ENCODE results near the gene CST4. TPM values are rescaled to one million over a fixed set of nuclear protein-coding genes. Genes with fewer than 3 reads are reported as not detected.
A peak's percentile ranks its signal among the peaks of the same experiment; 100 is the strongest.
"Not testable (repeated sequence)": the region's sequence is repeated elsewhere in the genome, so short reads cannot be mapped to it uniquely, and the experiment has no call there.

The CST4 gene
- total RNA-seq, 1 experiment from 2014 or later, result not detected

DNA sequence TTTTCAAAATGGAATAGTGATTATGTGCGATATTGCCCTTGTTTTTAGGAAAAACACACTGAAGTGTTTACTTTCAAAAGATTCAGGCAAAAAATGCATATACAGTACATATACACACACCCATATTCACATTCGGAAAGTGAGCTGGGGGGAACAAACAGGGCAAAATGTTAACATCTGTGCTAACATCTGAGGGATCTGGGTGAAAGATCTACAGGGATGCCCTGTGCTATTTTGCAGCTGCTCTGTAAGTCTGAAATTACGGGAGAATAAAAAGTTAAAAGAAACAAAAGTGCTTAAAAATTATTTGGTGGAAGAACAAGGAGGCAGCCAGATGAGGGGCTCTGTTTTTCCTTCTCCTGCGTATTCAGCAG lies 51.9 kb downstream of the CST4 start:
- H3K9me3 Mint-ChIP-seq (ENCODE audit: unreplicated experiment), result no peaks in the 10 kb centered on the region
- no peak for DNase-seq (ENCODE audit: unreplicated experiment)
- intact Hi-C loops (cut with micrococcal nuclease), result loop anchor here (1.0 kb wide), 1 partner anchor 8 kb away; no protein-coding TSS in a partner anchor
- BruUV-seq (replicated peaks), result no TSS peak
- H3K4me3 Mint-ChIP-seq (ENCODE audit: unreplicated experiment), result peak overlapping the region; percentile 91
- TF ChIP-seq, protein P1, sequence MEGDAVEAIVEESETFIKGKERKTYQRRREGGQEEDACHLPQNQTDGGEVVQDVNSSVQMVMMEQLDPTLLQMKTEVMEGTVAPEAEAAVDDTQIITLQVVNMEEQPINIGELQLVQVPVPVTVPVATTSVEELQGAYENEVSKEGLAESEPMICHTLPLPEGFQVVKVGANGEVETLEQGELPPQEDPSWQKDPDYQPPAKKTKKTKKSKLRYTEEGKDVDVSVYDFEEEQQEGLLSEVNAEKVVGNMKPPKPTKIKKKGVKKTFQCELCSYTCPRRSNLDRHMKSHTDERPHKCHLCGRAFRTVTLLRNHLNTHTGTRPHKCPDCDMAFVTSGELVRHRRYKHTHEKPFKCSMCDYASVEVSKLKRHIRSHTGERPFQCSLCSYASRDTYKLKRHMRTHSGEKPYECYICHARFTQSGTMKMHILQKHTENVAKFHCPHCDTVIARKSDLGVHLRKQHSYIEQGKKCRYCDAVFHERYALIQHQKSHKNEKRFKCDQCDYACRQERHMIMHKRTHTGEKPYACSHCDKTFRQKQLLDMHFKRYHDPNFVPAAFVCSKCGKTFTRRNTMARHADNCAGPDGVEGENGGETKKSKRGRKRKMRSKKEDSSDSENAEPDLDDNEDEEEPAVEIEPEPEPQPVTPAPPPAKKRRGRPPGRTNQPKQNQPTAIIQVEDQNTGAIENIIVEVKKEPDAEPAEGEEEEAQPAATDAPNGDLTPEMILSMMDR (IDR thresholded peaks at IDR 0.05; ENCODE audit: unreplicated experiment), result no peak
- H3K4me1 Mint-ChIP-seq (ENCODE audit: insufficient read depth, unreplicated experiment), result peaks cover 35% of the 10 kb centered on the region
- ChIA-PET CTCF (interaction anchor here (0.7 to 2.0 kb wide), 4 partner anchors 13 to 200 kb away, joined by 3 to 8 read pairs (median 4); no protein-coding TSS in a partner anchor), POLR2A (interaction anchor here (0.6 to 4.6 kb wide), 21 partner anchors 10 to 1356 kb away, joined by 3 to 89 read pairs (median 4); partner anchors contain the start of genes APMAP, GZF1 and NXT1)
- H3K36me3 Mint-ChIP-seq (ENCODE audit: insufficient read depth, unreplicated experiment), result peaks cover 23% of the 10 kb centered on the region
- H3K27ac Mint-ChIP-seq (ENCODE audit: low read depth, unreplicated experiment), result peak overlapping the region; percentile 90
- H3K27me3 Mint-ChIP-seq (ENCODE audit: insufficient read depth, unreplicated experiment), result no peaks in the 10 kb centered on the region

DNA sequence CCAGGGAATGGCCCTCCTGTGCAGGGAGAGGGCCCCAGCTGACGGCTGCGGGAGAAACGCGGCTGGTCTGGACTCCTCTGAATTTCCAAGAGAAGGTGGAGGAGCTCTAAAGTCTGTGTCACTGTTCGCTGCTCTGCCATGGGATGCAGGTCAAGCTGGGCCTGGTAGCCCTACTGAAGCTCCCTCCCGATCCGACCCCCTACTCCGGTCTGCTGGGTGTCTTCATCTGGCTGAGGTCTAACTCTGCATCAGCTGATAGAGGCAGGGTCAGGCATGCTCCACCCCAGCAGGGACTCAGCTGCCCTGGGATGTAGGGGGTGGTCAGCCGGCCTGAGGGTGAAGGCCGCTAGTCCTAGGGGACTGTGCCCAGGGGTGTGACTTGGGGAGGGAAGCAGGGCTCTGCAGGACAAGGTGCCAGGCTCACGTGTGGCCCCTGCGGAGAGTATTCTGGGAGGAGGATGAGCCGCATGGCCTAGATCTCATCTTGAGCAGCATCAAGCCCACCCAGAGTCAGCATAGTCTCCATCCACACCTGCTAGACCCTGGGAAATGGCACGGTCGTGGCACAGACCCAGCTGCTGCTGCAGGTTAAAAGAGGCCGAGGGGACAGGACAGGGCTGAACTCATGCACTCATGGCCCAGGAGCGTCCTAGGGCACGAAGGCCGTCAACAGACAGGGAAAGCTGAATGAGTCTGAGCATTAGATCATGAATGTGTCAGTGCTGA lies 52.5 kb downstream of the CST4 start:
- TSS peak; percentile 58 for BruUV-seq (replicated peaks)
- Mint-ChIP-seq H3K27me3 (ENCODE audit: insufficient read depth, unreplicated experiment) (no peaks in the 10 kb centered on the region), H3K36me3 (ENCODE audit: insufficient read depth, unreplicated experiment) (peaks cover 27% of the 10 kb centered on the region), H3K4me1 (ENCODE audit: insufficient read depth, unreplicated experiment) (peaks cover 35% of the 10 kb centered on the region), H3K9me3 (ENCODE audit: unreplicated experiment) (no peaks in the 10 kb centered on the region), H3K27ac (ENCODE audit: low read depth, unreplicated experiment) (peak overlapping the region; percentile 90), H3K4me3 (ENCODE audit: unreplicated experiment) (peak overlapping the region; percentile 91)
- intact Hi-C loops (cut with micrococcal nuclease), result no loop called here
- ChIA-PET POLR2A (interaction anchor here (0.6 to 4.6 kb wide), 19 partner anchors 9 to 1357 kb away, joined by 3 to 89 read pairs (median 4); partner anchors contain the start of genes APMAP, GZF1 and NXT1), CTCF (interaction anchor here (0.7 to 2.9 kb wide), 6 partner anchors 14 to 200 kb away, joined by 3 to 10 read pairs (median 4); no protein-coding TSS in a partner anchor)
- DNase-seq (ENCODE audit: unreplicated experiment), result no peak
- TF ChIP-seq, protein P1 (IDR thresholded peaks at IDR 0.05; ENCODE audit: unreplicated experiment), result no peak

DNA sequence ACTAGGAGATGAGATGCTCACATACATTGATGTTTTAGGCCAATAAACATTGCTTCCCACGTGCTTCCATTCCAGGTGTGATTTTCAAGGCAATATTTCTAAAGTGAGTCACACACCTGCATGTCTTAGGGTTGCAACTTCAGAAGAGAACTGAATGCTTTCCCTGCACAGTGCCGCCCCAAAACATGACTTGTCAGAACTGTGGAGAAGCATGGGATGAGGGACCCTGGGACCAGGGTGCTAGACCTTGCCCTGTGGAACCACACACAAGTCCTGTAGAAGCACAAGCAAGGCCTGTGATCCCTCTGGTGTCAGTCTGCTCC lies 53.1 kb downstream of the CST4 start:
- Mint-ChIP-seq H3K36me3 (ENCODE audit: insufficient read depth, unreplicated experiment) (peaks cover 29% of the 10 kb centered on the region), H3K4me3 (ENCODE audit: unreplicated experiment) (peak overlapping the region; percentile 91), H3K27ac (ENCODE audit: low read depth, unreplicated experiment) (peak overlapping the region; percentile 90), H3K4me1 (ENCODE audit: insufficient read depth, unreplicated experiment) (peaks cover 35% of the 10 kb centered on the region)
- intact Hi-C loops (cut with micrococcal nuclease); DNase-seq (ENCODE audit: unreplicated experiment); BruUV-seq (replicated peaks); H3K27me3 Mint-ChIP-seq (ENCODE audit: insufficient read depth, unreplicated experiment); H3K9me3 Mint-ChIP-seq (ENCODE audit: unreplicated experiment): not testable (repeated sequence)
- ChIA-PET POLR2A (interaction anchor here (0.6 to 4.6 kb wide), 11 partner anchors 9 to 1474 kb away, joined by 3 to 89 read pairs (median 7); partner anchors contain the start of gene GZF1), CTCF (interaction anchor here (0.7 to 2.9 kb wide), 5 partner anchors 27 to 1313 kb away, joined by 3 to 10 read pairs (median 7); partner anchors contain the start of gene CST7)

Other genes with a start within 250 kb of the CST4 start
- gene CSTL1, start 249.4 kb downstream of the CST4 start, total RNA-seq (2022), result not detected in 2 replicates
- not detected in 2 replicates for gene CST11, start 236.2 kb downstream of the CST4 start, total RNA-seq (2022)
- not detected in 2 replicates for gene CST8, start 197.9 kb downstream of the CST4 start, total RNA-seq (2022)
- gene CST9L, start 120.6 kb downstream of the CST4 start, total RNA-seq (2022), result not detected in 2 replicates
- not detected in 2 replicates for gene CST9, start 83.1 kb downstream of the CST4 start, total RNA-seq (2022)
- 303 and 315 TPM in 2 replicates for gene CST3, start 51.1 kb downstream of the CST4 start, total RNA-seq (2022)
- gene CST1, start 61.9 kb upstream of the CST4 start, total RNA-seq (2022), result not detected in 2 replicates
- gene CST2, start 137.7 kb upstream of the CST4 start, total RNA-seq (2022), result not detected in 2 replicates
- gene CST5, start 190.7 kb upstream of the CST4 start, total RNA-seq (2022), result not detected in 2 replicates